Coronary artery (tissue), 2 donors: ENCODE results near the gene SHISA2.

ENCODE experiments used
- DNase-seq: peaks from one replicate; pipeline ENCODE4 v3.0.0-alpha.2; 2017; ENCODE audit warnings: low spot score
- H3K27ac ChIP-seq, 2 donors: fragments of 200-600 bp; sonication (generic); one replicate each; pipeline ENCODE4 v1.5.1; 2016 to 2019
- H3K4me3 ChIP-seq: fragments of 200-600 bp; sonication (generic); 2 replicates; pipeline ENCODE4 v1.5.1; 2016; ENCODE audit warnings: mild to moderate bottlenecking, moderate library complexity
- CTCF ChIP-seq: fragments of 200-600 bp; sonication (generic); IDR thresholded peaks from one replicate; pipeline ENCODE4 v1.5.1; 2019; ENCODE audit warnings: antibody characterized with exemption

The SHISA2 gene

GRCh38 chr13:26046639-26047038 is 5.2 kb downstream of the SHISA2 start:
- H3K27ac ChIP-seq: no peak overlapping the region
- no peak overlapping the region for H3K4me3 ChIP-seq
- no peak for TF ChIP-seq CTCF
- no peak for DNase-seq

GRCh38 chr13:26045142-26045541 is 6.7 kb downstream of the SHISA2 start:
- Histone ChIP-seq H3K4me3 (no peak overlapping the region), H3K27ac (no peak overlapping the region)
- no peak for DNase-seq
- no peak for TF ChIP-seq CTCF

- no peak for DNase-seq
- Histone ChIP-seq H3K27ac (no peak overlapping the region), H3K4me3 (no peak overlapping the region)
- TF ChIP-seq CTCF: no peak
These were observed 9.0 kb downstream of the SHISA2 start for GRCh38 chr13:26042785-26043184.

GRCh38 chr13:26041444-26041843 is 10.4 kb downstream of the SHISA2 start:
- no peak overlapping the region for H3K27ac ChIP-seq
- no peak for DNase-seq
- no peak overlapping the region for H3K4me3 ChIP-seq
- TF ChIP-seq CTCF: no peak

- Histone ChIP-seq H3K27ac (no peak overlapping the region), H3K4me3 (no peak overlapping the region)
- TF ChIP-seq CTCF: no peak
- DNase-seq: no peak
These were observed 12.8 kb downstream of the SHISA2 start for GRCh38 chr13:26038931-26039475.

GRCh38 chr13:26037302-26037701 is 14.5 kb downstream of the SHISA2 start:
- no peak for DNase-seq
- no peak for TF ChIP-seq CTCF
- no peak overlapping the region for H3K27ac ChIP-seq
- H3K4me3 ChIP-seq: no peak overlapping the region

- H3K4me3 ChIP-seq: no peak overlapping the region
- TF ChIP-seq CTCF: no peak
- no peak for DNase-seq
- H3K27ac ChIP-seq: no peak overlapping the region
These were observed 15.4 kb downstream of the SHISA2 start for GRCh38 chr13:26036383-26036782.
